Measurements from ENCODE around the gene APBA3. TPM values are rescaled to one million over a fixed set of nuclear protein-coding genes. Genes with fewer than 3 reads are reported as not detected.

The APBA3 gene
- total RNA-seq, 3 donors from 2014 or later (not counting 1 experiment from before 2014, with no cell fraction given), result 39.9 to 53.6 (median 43.8) TPM

DNA sequence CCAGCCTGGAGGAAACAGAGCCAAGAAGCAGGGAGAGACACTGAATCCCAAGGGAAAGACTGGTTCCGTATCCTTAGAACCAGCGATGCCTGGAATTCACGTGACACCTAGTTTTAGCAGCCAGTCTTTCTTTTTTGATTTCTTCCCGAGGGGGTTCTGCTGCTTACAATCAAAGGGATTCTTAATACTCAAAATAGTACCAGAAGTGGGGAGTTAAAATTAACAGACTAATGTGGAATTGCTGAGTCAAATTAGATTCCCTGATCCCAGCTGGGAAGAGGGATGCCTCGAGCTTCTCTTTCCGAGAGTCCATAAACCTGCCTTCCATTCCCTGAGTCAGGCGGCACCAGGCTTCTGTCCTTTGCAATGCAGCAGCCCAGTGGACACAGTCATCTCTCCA, 29.4 kb upstream of the APBA3 start:
- peaks cover 69% of the 10 kb centered on the region for H3K4me1 ChIP-seq (ENCODE audit: control insufficient read depth, insufficient read depth, low read length)
- H3K9me3 Mint-ChIP-seq, result peaks cover 0 to 3% of the 10 kb centered on the region in 2 donors
- H3K27ac Mint-ChIP-seq, result peak overlapping the region; percentile 92 to 96
- 93% methylated on average over 7 of the region's 7 CpGs for WGBS (ENCODE audit: insufficient coverage)
- no peaks in the 10 kb centered on the region for H3K27me3 Mint-ChIP-seq (ENCODE audit: low read depth in 2 of 2)
- TF ChIP-seq, protein P1, sequence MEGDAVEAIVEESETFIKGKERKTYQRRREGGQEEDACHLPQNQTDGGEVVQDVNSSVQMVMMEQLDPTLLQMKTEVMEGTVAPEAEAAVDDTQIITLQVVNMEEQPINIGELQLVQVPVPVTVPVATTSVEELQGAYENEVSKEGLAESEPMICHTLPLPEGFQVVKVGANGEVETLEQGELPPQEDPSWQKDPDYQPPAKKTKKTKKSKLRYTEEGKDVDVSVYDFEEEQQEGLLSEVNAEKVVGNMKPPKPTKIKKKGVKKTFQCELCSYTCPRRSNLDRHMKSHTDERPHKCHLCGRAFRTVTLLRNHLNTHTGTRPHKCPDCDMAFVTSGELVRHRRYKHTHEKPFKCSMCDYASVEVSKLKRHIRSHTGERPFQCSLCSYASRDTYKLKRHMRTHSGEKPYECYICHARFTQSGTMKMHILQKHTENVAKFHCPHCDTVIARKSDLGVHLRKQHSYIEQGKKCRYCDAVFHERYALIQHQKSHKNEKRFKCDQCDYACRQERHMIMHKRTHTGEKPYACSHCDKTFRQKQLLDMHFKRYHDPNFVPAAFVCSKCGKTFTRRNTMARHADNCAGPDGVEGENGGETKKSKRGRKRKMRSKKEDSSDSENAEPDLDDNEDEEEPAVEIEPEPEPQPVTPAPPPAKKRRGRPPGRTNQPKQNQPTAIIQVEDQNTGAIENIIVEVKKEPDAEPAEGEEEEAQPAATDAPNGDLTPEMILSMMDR (IDR thresholded peaks at IDR 0.05), result no peak
- H3K27ac ChIP-seq (ENCODE audit: low read length), result peak overlapping the region; percentile 84
- DNase-seq (no peak), ATAC-seq (no peak)
- no peaks in the 10 kb centered on the region for H3K27me3 ChIP-seq (ENCODE audit: control insufficient read depth, insufficient read depth, low read length)
- H3K36me3 Mint-ChIP-seq, result no peaks in the 10 kb centered on the region
- H3K4me3 Mint-ChIP-seq, result peak overlapping the region; percentile 88
- no peaks in the 10 kb centered on the region for H3K36me3 ChIP-seq (ENCODE audit: control insufficient read depth, insufficient read depth, low read length)
- H3K4me3 ChIP-seq (ENCODE audit: low read length), result no peak overlapping the region
- intact Hi-C loops (cut with micrococcal nuclease), result no loop called here
- H3K9me3 ChIP-seq (ENCODE audit: control insufficient read depth, insufficient read depth, low read length), result peaks cover 3% of the 10 kb centered on the region
- peaks cover 42 to 55% of the 10 kb centered on the region in 2 donors for H3K4me1 Mint-ChIP-seq

GRCh38 chr19:3790209-3790734, 28.8 kb upstream of the APBA3 start:
- intact Hi-C loops (cut with micrococcal nuclease), result no loop called here
- H3K36me3 ChIP-seq (ENCODE audit: control insufficient read depth, insufficient read depth, low read length), result no peaks in the 10 kb centered on the region
- TF ChIP-seq, protein P1 (IDR thresholded peaks at IDR 0.05), result no peak
- no peaks in the 10 kb centered on the region for H3K27me3 Mint-ChIP-seq (ENCODE audit: low read depth in 2 of 2)
- DNase-seq (no peak), ATAC-seq (no peak)
- peaks cover 0 to 3% of the 10 kb centered on the region in 2 donors for H3K9me3 Mint-ChIP-seq
- peaks cover 3% of the 10 kb centered on the region for H3K9me3 ChIP-seq (ENCODE audit: control insufficient read depth, insufficient read depth, low read length)
- WGBS (ENCODE audit: insufficient coverage), result 86% methylated on average over 6 of the region's 6 CpGs
- H3K27ac Mint-ChIP-seq, result peak overlapping the region; percentile 92 to 96
- no peaks in the 10 kb centered on the region for H3K27me3 ChIP-seq (ENCODE audit: control insufficient read depth, insufficient read depth, low read length)
- H3K4me3 ChIP-seq (ENCODE audit: low read length), result no peak overlapping the region
- peaks cover 72% of the 10 kb centered on the region for H3K4me1 ChIP-seq (ENCODE audit: control insufficient read depth, insufficient read depth, low read length)
- peak overlapping the region; percentile 84 for H3K27ac ChIP-seq (ENCODE audit: low read length)
- H3K4me1 Mint-ChIP-seq, result peaks cover 42 to 55% of the 10 kb centered on the region in 2 donors
- peak overlapping the region; percentile 88 for H3K4me3 Mint-ChIP-seq
- H3K36me3 Mint-ChIP-seq, result no peaks in the 10 kb centered on the region

DNA sequence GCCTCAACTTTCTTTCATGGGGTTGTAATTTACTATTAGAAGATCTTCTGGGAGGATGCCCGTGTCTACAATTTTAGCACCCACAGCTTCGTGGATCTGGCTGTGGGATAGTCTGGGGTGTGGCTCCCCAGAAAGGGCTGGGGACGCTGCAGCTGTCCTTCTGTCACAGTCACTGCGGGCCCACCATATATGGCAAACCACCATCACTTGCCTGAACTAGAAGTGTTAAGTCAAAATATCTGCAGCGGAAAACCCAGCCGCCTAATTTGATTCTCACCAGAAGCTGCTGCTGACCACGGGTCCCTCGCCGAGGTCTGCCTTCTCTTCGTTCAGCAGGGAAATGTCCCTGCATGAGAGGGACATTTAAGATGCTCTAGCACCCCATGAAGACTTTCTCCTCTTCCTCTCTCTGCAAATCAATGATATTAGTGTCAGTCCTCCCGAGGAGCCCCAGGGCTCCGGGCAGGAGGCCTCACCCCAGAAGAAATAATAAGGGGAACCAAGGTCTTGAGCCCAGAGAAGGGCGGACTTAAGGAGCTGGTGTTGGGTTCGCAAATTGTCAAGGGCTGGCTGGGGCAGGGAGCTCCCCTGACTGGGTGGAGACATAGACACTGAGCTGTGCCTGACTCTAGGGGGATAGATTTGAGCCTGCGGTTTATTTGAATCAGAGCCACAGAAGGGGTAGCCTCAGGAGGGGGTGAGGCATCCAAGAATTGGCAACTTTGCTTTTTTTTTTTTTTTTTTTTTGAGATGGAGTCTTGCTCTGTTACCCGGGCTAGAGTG, 27.7 kb upstream of the APBA3 start:
- Histone ChIP-seq H3K36me3 (ENCODE audit: control insufficient read depth, insufficient read depth, low read length) (peaks cover 2% of the 10 kb centered on the region), H3K27me3 (ENCODE audit: control insufficient read depth, insufficient read depth, low read length) (no peaks in the 10 kb centered on the region), H3K4me3 (ENCODE audit: low read length) (peak overlapping the region; percentile 15), H3K4me1 (ENCODE audit: control insufficient read depth, insufficient read depth, low read length) (peaks cover 80% of the 10 kb centered on the region), H3K9me3 (ENCODE audit: control insufficient read depth, insufficient read depth, low read length) (peaks cover 3% of the 10 kb centered on the region), H3K27ac (ENCODE audit: low read length) (peak overlapping the region; percentile 84)
- Mint-ChIP-seq H3K9me3 (peaks cover 0 to 3% of the 10 kb centered on the region in 2 donors), H3K27ac (peak overlapping the region; percentile 92 to 96), H3K4me1 (peaks cover 41 to 57% of the 10 kb centered on the region in 2 donors), H3K36me3 (no peaks in the 10 kb centered on the region), H3K4me3 (peak overlapping the region; percentile 88), H3K27me3 (ENCODE audit: low read depth in 2 of 2) (no peaks in the 10 kb centered on the region)
- intact Hi-C loops (cut with micrococcal nuclease), result loop anchor here (1.0 to 10.0 kb wide), 4 partner anchors 9 to 316 kb away; partner anchors contain the start of gene EEF2
- TF ChIP-seq, protein P1 (IDR thresholded peaks at IDR 0.05), result no peak
- WGBS (ENCODE audit: insufficient coverage), result 16% methylated on average over 15 of the region's 16 CpGs
- DNase-seq, result peak; percentile 70 to 77
- ATAC-seq, result peak; percentile 67 to 82 (median 77)

All from natural killer cell (primary cell).